Measurements from ENCODE around the gene CTNNA2.

DNA sequence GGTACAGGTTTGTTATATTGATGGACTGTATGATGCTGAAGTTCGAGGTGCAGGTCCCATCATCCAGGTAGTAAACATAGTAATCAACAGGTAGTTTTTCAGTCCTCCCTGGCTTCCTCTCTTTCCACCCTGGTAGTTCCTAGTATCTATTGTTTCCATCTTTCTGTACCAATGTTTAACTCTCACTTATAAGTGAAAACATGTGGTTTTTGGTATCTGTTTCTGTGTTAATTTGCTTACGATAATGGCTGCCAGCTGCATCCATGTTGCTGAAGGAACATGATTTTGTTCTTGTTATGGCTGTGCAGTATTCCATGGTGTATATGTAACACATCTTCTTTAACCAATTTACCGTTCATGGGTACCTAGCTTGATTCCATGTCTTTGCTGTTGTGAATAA, 861.3 kb downstream of the CTNNA2 start:
- TF ChIP-seq, protein P1, sequence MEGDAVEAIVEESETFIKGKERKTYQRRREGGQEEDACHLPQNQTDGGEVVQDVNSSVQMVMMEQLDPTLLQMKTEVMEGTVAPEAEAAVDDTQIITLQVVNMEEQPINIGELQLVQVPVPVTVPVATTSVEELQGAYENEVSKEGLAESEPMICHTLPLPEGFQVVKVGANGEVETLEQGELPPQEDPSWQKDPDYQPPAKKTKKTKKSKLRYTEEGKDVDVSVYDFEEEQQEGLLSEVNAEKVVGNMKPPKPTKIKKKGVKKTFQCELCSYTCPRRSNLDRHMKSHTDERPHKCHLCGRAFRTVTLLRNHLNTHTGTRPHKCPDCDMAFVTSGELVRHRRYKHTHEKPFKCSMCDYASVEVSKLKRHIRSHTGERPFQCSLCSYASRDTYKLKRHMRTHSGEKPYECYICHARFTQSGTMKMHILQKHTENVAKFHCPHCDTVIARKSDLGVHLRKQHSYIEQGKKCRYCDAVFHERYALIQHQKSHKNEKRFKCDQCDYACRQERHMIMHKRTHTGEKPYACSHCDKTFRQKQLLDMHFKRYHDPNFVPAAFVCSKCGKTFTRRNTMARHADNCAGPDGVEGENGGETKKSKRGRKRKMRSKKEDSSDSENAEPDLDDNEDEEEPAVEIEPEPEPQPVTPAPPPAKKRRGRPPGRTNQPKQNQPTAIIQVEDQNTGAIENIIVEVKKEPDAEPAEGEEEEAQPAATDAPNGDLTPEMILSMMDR (conservative IDR thresholded peaks at IDR 0.05 in 1 of 2, IDR thresholded peaks at IDR 0.05 in 1 of 2; ENCODE audit: extremely low read depth in 1 of 2, insufficient read depth in 1 of 2, low read depth in 1 of 2, low read length in 2 of 2): no peak
- no peak for TF ChIP-seq EZH2 (IDR thresholded peaks at IDR 0.05; ENCODE audit: borderline replicate concordance, low read length)

Data from mammary epithelial cell (primary cell).